ENCODE measurements around the gene TMEM11. TPM values are rescaled to one million over a fixed set of nuclear protein-coding genes. Genes with fewer than 3 reads are reported as not detected.

TMEM11 gene
- total and polyA plus RNA-seq, 8 donors, result 0.87 to 30.8 (median 13.1) TPM

- no peak overlapping the region for H3K4me3 ChIP-seq
- peaks cover 0 to 14% (median 2%) of the 10 kb centered on the region in 4 donors for H3K9me3 ChIP-seq
- TF ChIP-seq CTCF (IDR thresholded peaks at IDR 0.05) (no peak), POLR2A (IDR thresholded peaks at IDR 0.05) (no peak), EP300 (IDR thresholded peaks at IDR 0.05) (no peak), POLR2AphosphoS5 (IDR thresholded peaks at IDR 0.05) (no peak)
- H3K27ac ChIP-seq, result no peak overlapping the region
- 68 to 96% (median 82%) methylated on average over 1 of the region's 1 CpG for WGBS, 5 donors
- no peaks in the 10 kb centered on the region for H3K27me3 ChIP-seq
- H3K4me1 ChIP-seq, result no peaks in the 10 kb centered on the region
- no peaks in the 10 kb centered on the region for H3K36me3 ChIP-seq
- DNase-seq, result no peak
- intact Hi-C loops (cut with DNase I; ENCODE audit: low total_unique reads), result no loop called here
Measured at GRCh38 chr17:21152731-21153130, 61.2 kb downstream of the TMEM11 start.

- no peaks in the 10 kb centered on the region for H3K4me1 ChIP-seq
- no peak overlapping the region for H3K27ac ChIP-seq
- DNase-seq, result no peak
- intact Hi-C loops (cut with DNase I; ENCODE audit: low total_unique reads), result no loop called here
- H3K4me3 ChIP-seq, result no peak overlapping the region
- peaks cover 0 to 7% (median 2%) of the 10 kb centered on the region in 4 donors for H3K9me3 ChIP-seq
- no peaks in the 10 kb centered on the region for H3K27me3 ChIP-seq
- WGBS, 5 donors, result 79 to 96% (median 91%) methylated on average over 1 of the region's 1 CpG
- H3K36me3 ChIP-seq, result peaks cover 0 to 6% (median 2%) of the 10 kb centered on the region in 4 donors
- TF ChIP-seq POLR2AphosphoS5 (IDR thresholded peaks at IDR 0.05), result no peak
- no peak for TF ChIP-seq CTCF (IDR thresholded peaks at IDR 0.05)
- no peak for TF ChIP-seq POLR2A (IDR thresholded peaks at IDR 0.05)
- TF ChIP-seq EP300 (IDR thresholded peaks at IDR 0.05), result no peak
Measured at GRCh38 chr17:21149621-21150020, 64.3 kb downstream of the TMEM11 start.

Small RNA genes lying within 50 kb of the gene (small RNA-seq; reads per million reads assigned to genes)
- 0 reads per million in 4 donors for gene RN7SL426P

Other genes with a start within 250 kb of the TMEM11 start
- 100 to 1,000 TPM; 161 to 394 (median 184) TPM for gene USP22, start 171.2 kb downstream of the TMEM11 start, total RNA-seq
- gene USP22, start 171.2 kb downstream of the TMEM11 start, polyA plus RNA-seq, result 10 to 100 TPM; 28.1 to 38.0 (median 33.5) TPM
- gene DHRS7B, start 87.2 kb downstream of the TMEM11 start, total RNA-seq, result 10 to 100 TPM in 3 of 5 donors, 1 to 10 TPM in 1, not detected in 1; 5.8 to 32.9 (median 19.5) TPM
- gene DHRS7B, start 87.2 kb downstream of the TMEM11 start, polyA plus RNA-seq, result 10 to 100 TPM; 12.8 to 27.8 (median 20.3) TPM
- gene NATD1, start 39.2 kb upstream of the TMEM11 start, total RNA-seq, result 1 to 10 TPM; 2.2 to 9.0 (median 3.8) TPM
- gene NATD1, start 39.2 kb upstream of the TMEM11 start, polyA plus RNA-seq, result 1 to 10 TPM; 2.2 to 6.7 (median 4.9) TPM
- 100 to 1,000 TPM in 1 of 5 donors, 10 to 100 TPM in 4; 22.6 to 101 (median 66.2) TPM for gene MAP2K3, start 70.5 kb upstream of the TMEM11 start, total RNA-seq
- 10 to 100 TPM; 27.8 to 41.2 (median 40.6) TPM for gene MAP2K3, start 70.5 kb upstream of the TMEM11 start, polyA plus RNA-seq
- gene KCNJ12, start 162.2 kb upstream of the TMEM11 start, total RNA-seq, result 10 to 100 TPM in 1 of 5 donors, 1 to 10 TPM in 3, under 1 TPM in 1; under 0.01 to 10.5 (median 2.3) TPM
- under 1 TPM in 2 of 3 donors, not detected in 1; 0.23 to 0.68 TPM for gene KCNJ12, start 162.2 kb upstream of the TMEM11 start, polyA plus RNA-seq